ENCODE data around the gene ZBTB17.
A peak's percentile ranks its signal among the peaks of the same experiment; 100 is the strongest.
"Not testable (repeated sequence)": the region's sequence is repeated elsewhere in the genome, so short reads cannot be mapped to it uniquely, and the experiment has no call there.

Gene ZBTB17

GRCh38 chr1:15895233-15895632 is 80.7 kb downstream of the ZBTB17 start:
- TF ChIP-seq REST (IDR thresholded peaks at IDR 0.05; ENCODE audit: insufficient replicate concordance, low read depth) (no peak), CTCF (IDR thresholded peaks at IDR 0.05; ENCODE audit: insufficient read depth, low read length) (no peak), SPI1 (IDR thresholded peaks at IDR 0.05; ENCODE audit: borderline replicate concordance, low read depth) (no peak), POLR2AphosphoS5 (IDR thresholded peaks at IDR 0.05; ENCODE audit: low read depth) (no peak)
- no peak overlapping the region for H3K4me3 ChIP-seq (replicated peaks; ENCODE audit: insufficient read depth, low read length)
- H3K27ac ChIP-seq (replicated peaks), result no peak overlapping the region

GRCh38 chr1:15892857-15893599 is 82.9 kb downstream of the ZBTB17 start:
- H3K27me3 ChIP-seq (ENCODE audit: insufficient read depth, poor library complexity, severe bottlenecking); H3K4me3 ChIP-seq (replicated peaks; ENCODE audit: insufficient read depth, low read length): not testable (repeated sequence)
- DNase-seq (ENCODE audit: low read depth in 1 of 2, low spot score in 1 of 2), result peak in 1 of 2 experiments; percentile 24
- peak overlapping the region; percentile 50 for H3K27ac ChIP-seq (replicated peaks)

More at GRCh38 chr1:15895233-15895632, 80.7 kb downstream of the ZBTB17 start:
- no peak for DNase-seq (ENCODE audit: low read depth in 1 of 2, low spot score in 1 of 2)
- H3K27me3 ChIP-seq (ENCODE audit: insufficient read depth, poor library complexity, severe bottlenecking), result no peaks in the 10 kb centered on the region
